Sigmoid colon (tissue), 7 donors: ENCODE measurements around the gene AKR1C2. TPM values are rescaled to one million over a fixed set of nuclear protein-coding genes. Genes with fewer than 3 reads are reported as not detected.
A peak's percentile ranks its signal among the peaks of the same experiment; 100 is the strongest.
"Not testable (repeated sequence)": the region's sequence is repeated elsewhere in the genome, so short reads cannot be mapped to it uniquely, and the experiment has no call there.

Experiments used
- DNase-seq: peaks from one replicate; pipeline ENCODE4 v3.0.0-alpha.2; 2019
- H3K27ac ChIP-seq, 4 donors: fragments of 200-600 bp; sonication (generic); one replicate each; pipeline ENCODE4 v1.5.1; 2016 to 2019; ENCODE audit warnings: mild to moderate bottlenecking in 1 of 4
- H3K27me3 ChIP-seq, 3 donors: fragments of 200-600 bp; sonication (generic); one replicate each; pipeline ENCODE4 v1.5.1; 2019; ENCODE audit warnings: mild to moderate bottlenecking in 1 of 3
- H3K36me3 ChIP-seq, 4 donors: fragments of 200-600 bp; sonication (generic); one replicate each; pipeline ENCODE4 v1.5.1; 2016 to 2019
- H3K4me1 ChIP-seq, 4 donors: fragments of 200-600 bp; sonication (generic); one replicate each; pipeline ENCODE4 v1.5.1; 2017 to 2019
- H3K4me3 ChIP-seq, 4 donors: fragments of 200-600 bp; sonication (generic); one replicate each; pipeline ENCODE4 v1.5.1; 2017 to 2019; ENCODE audit warnings: mild to moderate bottlenecking in 2 of 4, moderate library complexity in 1 of 4
- H3K9me3 ChIP-seq, 4 donors: fragments of 200-600 bp in 3 of 4; sonication (generic) in 3 of 4; one replicate each; pipeline versions ENCODE4 v1.5.1 to v1.6.1; 2013 to 2019
- CTCF ChIP-seq, 4 experiments: fragments of 450-650 bp in 3 of 4; fragments of 200-600 bp in 1 of 4; IDR thresholded peaks; one replicate each; pipeline ENCODE4 v1.5.1; 2016 to 2019; ENCODE audit warnings: antibody characterized with exemption in 4 of 4, mild to moderate bottlenecking in 3 of 4, moderate library complexity in 2 of 4
- EP300 ChIP-seq, 4 donors: sonication (generic); formaldehyde crosslinking; IDR thresholded peaks; one replicate each; pipeline ENCODE4 v1.6.1; 2017; ENCODE audit warnings: antibody characterized with exemption in 4 of 4
- POLR2A ChIP-seq, 2 donors: fragments of 450-650 bp; IDR thresholded peaks; one replicate each; pipeline ENCODE4 v1.6.1; 2016; ENCODE audit warnings: antibody characterized with exemption in 2 of 2, mild to moderate bottlenecking in 2 of 2, moderate library complexity in 2 of 2
- POLR2AphosphoS5 ChIP-seq, 4 donors: sonication (generic); formaldehyde crosslinking; IDR thresholded peaks; one replicate each; pipeline ENCODE4 v1.6.1; 2017; ENCODE audit warnings: antibody characterized with exemption in 4 of 4
- WGBS, 2 donors: extraction: QIAGEN DNeasy Blood & Tissue Kit; methylation state at CpG; one replicate each; pipeline ENCODE4 v1.1.7; 2013; 5-methylcytosine and 5-hydroxymethylcytosine counted together
- intact Hi-C: fragments of 100-400 bp; cut with DNase I; formaldehyde crosslinking; loops from one replicate; pipeline ENCODE4 v1.15.1; 2023
- polyA plus RNA-seq, 3 donors: library from polyadenylated mRNA; stranded (reverse); fragments of 200-250 nt; gene quantifications; one replicate each; pipeline ENCODE4 v1.2.3, GENCODE V29; 2013
- total RNA-seq, 4 donors: library from RNA; depleted of rRNA; stranded (reverse); fragments of >200 nt; gene quantifications; one replicate each; pipeline ENCODE4 v1.1.0, GENCODE V29; 2016
- donor health status: healthy with polysubstance abuse.
- donor health status: Bipolar disorder and iron deficiency.
- donor health status: healthy.

AKR1C2 gene
- total and polyA plus RNA-seq, 7 donors, result 3.5 to 101 (median 13.0) TPM

- not testable (repeated sequence) for H3K4me1 ChIP-seq, H3K36me3 ChIP-seq, H3K4me3 ChIP-seq, H3K9me3 ChIP-seq, DNase-seq, H3K27me3 ChIP-seq
- intact Hi-C loops, result loop anchor here (5.0 kb wide), 1 partner anchor 74 kb away; the partner anchor contains the start of gene AKR1C3
- peak overlapping the region in 3 of 4 donors; percentile 19 to 52 (median 27) for H3K27ac ChIP-seq
- 67 to 76% methylated on average over 3 of the region's 3 CpGs for WGBS, 2 donors
Observed at GRCh38 chr10:5018671-5019277, 15.1 kb upstream of the AKR1C2 start.

- intact Hi-C loops, result loop anchor here (5.0 kb wide), 1 partner anchor 74 kb away; the partner anchor contains the start of gene AKR1C3
- no peak for TF ChIP-seq CTCF (IDR thresholded peaks at IDR 0.05)
- 53 to 79% methylated on average over 3 of the region's 3 CpGs for WGBS, 2 donors
- Histone ChIP-seq H3K27me3 (no peaks in the 10 kb centered on the region), H3K9me3 (no peaks in the 10 kb centered on the region), H3K4me3 (no peak overlapping the region), H3K4me1 (peaks cover 0 to 9% (median 3%) of the 10 kb centered on the region in 4 donors), H3K27ac (peak overlapping the region in 1 of 4 donors; percentile 52), H3K36me3 (no peaks in the 10 kb centered on the region)
- DNase-seq, result no peak
Observed at GRCh38 chr10:5018134-5018533, 14.5 kb upstream of the AKR1C2 start.

GRCh38 chr10:5014936-5015335, 11.3 kb upstream of the AKR1C2 start:
- peaks cover 0 to 6% (median 2%) of the 10 kb centered on the region in 4 donors for H3K4me1 ChIP-seq
- no peak overlapping the region for H3K4me3 ChIP-seq
- intact Hi-C loops, result loop anchor here (5.0 kb wide), 1 partner anchor 77 kb away; the partner anchor contains the start of gene AKR1C3
- TF ChIP-seq CTCF (IDR thresholded peaks at IDR 0.05) (no peak), POLR2AphosphoS5 (IDR thresholded peaks at IDR 0.05) (no peak), EP300 (IDR thresholded peaks at IDR 0.05) (no peak), POLR2A (IDR thresholded peaks at IDR 0.05) (no peak)
- no peaks in the 10 kb centered on the region for H3K9me3 ChIP-seq
- 17 to 48% methylated on average over 1 of the region's 1 CpG for WGBS, 2 donors
- DNase-seq, result no peak
- H3K36me3 ChIP-seq, result no peaks in the 10 kb centered on the region
- H3K27ac ChIP-seq, result no peak overlapping the region
- H3K27me3 ChIP-seq, result no peaks in the 10 kb centered on the region

- H3K4me1 ChIP-seq, H3K4me3 ChIP-seq, H3K9me3 ChIP-seq, H3K27me3 ChIP-seq, H3K27ac ChIP-seq, DNase-seq, intact Hi-C loops, H3K36me3 ChIP-seq: not testable (repeated sequence)
- 46 to 77% methylated on average over 4 of the region's 4 CpGs for WGBS, 2 donors
Observed at GRCh38 chr10:5014200-5014910, 10.7 kb upstream of the AKR1C2 start.

GRCh38 chr10:5013385-5013784, 9.7 kb upstream of the AKR1C2 start:
- WGBS, 2 donors, result 88 to 91% methylated on average over 1 of the region's 1 CpG
- Histone ChIP-seq H3K4me3 (no peak overlapping the region), H3K4me1 (no peaks in the 10 kb centered on the region), H3K27ac (no peak overlapping the region), H3K36me3 (no peaks in the 10 kb centered on the region), H3K9me3 (no peaks in the 10 kb centered on the region), H3K27me3 (no peaks in the 10 kb centered on the region)
- DNase-seq, result no peak
- intact Hi-C loops, result no loop called here
- TF ChIP-seq CTCF (IDR thresholded peaks at IDR 0.05) (no peak), POLR2AphosphoS5 (IDR thresholded peaks at IDR 0.05) (no peak), POLR2A (IDR thresholded peaks at IDR 0.05) (no peak), EP300 (IDR thresholded peaks at IDR 0.05) (no peak)
